UCSD-AML1 (cell line): Measurements from ENCODE around the gene SERPINE1.
A peak's percentile ranks its signal among the peaks of the same experiment; 100 is the strongest.
"Not testable (repeated sequence)": the region's sequence is repeated elsewhere in the genome, so short reads cannot be mapped to it uniquely, and the experiment has no call there.

ENCODE experiments used
- DNase-seq: peaks from one replicate; lab custom pipeline; 2025; ENCODE audit not compliant: unreplicated experiment; lab: John Stamatoyannopoulos, UW

SERPINE1 gene

DNA sequence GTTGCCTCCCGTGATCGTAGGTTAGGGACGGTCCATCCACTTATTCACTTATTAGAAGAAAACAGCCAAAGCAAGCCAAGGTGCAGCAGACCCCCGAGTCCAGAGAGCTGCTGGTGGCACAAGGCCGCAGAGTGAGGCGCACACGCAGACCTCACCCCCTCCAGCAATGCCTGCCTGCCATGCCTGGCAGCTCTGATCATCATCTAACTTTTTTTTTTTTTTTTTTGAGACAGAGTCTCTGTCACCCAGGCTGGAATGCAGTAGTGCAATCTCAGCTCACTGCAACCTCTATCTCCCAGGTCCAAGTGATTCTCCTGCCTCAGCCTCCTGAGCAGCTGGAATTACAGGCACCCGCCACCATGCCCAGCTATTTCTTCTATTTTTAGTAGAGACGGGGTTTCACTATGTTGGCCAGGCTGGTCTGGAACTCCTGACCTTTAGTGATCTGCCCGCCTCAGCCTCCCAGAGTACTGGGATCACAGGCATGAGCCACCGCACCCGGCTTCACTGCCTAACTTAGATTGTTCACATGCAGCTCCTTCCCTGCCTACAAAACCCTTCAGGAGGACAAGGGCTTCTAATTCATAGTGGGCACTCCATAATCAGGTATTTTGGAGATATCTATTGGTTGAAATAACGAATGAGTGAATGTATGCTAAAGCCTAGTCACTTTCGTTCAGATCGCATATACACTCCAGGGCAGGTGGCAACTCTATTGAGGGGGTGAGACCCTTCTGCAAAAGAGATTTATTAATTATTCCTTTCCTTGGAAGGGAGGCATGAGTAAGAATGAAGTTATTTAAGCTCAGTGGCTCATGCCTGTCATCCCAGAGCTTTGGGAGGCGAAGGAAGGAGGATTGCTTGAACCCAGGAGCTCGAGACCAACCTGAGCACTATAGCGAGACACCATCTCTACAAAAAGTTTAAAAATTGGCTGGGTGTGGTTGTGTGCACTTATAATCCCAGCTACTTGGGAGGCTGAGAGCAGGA lies 25.8 kb upstream of the SERPINE1 start:
- no peak for DNase-seq

DNA sequence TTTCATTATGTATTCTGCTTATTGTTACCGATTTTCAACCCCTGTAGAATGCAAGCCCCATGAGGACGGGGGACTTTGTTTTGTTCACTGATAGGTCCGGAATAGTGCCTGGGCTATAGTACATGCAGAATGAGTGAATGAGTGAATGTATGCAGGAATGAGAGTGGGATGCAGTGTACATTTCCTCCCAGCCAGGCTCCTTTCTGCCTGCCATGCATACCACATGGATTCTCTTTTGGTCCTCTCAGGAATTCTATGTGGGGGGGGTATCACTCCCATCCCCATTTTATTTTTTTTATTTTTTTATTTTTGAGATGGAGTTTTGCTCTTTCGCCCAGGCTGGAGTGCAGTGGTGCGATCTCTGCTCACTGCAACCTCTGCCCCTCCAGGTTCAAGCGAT lies 24.9 kb upstream of the SERPINE1 start:
- DNase-seq: no peak

DNA sequence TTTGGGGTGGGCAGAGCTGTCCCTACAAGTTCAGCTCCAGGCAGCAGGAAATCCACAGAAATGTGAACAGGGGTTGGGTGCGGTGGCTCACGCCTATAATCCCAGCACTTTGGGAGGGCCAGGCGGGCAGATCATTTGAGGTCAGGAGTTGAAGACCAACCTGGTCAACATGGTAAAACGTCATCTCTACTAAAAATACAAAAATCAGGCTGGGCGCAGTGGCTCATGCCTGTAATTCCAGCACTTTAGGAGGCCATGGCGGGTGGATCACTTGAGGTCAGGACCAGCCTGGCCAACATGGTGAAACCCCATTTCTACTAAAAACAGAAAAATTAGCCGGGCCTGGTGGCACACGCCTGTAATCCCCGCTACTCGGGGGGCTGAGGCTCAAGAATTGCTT lies 23.2 kb upstream of the SERPINE1 start:
- not testable (repeated sequence) for DNase-seq

DNA sequence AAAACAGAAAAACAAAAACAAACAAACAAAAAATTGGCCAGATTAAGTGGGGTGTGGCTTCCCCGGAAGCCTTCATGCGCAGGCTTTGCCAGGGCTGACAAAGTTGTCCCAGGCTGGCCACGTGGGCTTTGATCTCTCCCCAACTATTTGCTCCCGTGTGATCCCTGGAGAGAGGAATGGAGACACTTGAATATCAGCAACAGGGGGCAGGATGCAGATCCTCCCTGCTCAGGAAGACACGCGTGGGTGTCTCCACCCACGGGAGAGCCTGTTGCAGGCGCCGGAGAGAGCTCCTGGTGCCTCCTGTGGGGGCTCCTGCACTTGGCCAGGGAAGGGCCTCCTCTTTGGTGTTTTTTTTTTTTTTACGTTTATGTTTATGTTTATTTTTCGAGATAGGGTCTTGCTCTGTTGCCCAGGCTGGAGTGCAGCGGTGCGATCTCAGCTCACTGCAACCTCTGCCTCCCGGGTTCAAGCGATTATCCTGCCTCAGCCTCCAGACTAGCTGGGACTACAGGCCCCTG lies 22.7 kb upstream of the SERPINE1 start:
- no peak for DNase-seq

DNA sequence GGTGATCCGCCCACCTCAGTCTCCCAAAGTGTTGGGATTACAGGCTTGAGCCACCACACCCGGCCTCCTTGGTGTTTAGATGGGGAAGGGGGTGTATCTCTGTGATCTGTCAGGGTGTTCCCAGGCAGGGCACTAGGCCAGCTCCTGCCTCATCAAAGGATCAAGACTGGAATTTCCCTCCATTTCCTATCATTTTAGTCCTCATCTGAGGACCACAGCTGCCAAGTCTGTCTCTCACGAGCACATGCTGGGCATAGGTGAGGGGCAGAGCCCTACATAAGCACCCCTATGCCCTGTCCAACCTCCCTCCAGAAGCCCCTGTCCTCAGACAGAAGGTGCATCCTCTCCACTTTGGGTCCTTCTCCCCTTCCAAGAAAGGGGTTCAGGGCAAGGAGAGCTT lies 22.1 kb upstream of the SERPINE1 start:
- DNase-seq: no peak

DNA sequence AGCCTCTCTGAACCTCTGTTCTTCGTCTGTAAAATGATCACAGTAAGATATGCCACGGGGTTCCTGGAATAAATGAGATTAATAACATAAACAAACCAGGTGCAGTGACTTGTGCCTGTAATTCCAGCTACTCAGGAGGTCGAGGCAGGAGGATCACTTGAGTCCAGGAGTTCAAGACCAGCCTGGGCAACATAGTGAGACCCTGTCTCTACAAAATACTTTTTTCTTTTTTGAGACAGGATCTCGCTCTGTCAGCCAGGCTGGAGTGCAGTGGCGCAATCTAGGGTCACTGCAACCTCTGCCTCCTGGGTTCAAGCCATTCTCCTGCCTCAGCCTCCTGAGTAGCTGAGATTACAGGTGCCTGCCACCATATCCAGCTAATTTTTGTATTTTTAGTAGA lies 21.7 kb upstream of the SERPINE1 start:
- DNase-seq: not testable (repeated sequence)

DNA sequence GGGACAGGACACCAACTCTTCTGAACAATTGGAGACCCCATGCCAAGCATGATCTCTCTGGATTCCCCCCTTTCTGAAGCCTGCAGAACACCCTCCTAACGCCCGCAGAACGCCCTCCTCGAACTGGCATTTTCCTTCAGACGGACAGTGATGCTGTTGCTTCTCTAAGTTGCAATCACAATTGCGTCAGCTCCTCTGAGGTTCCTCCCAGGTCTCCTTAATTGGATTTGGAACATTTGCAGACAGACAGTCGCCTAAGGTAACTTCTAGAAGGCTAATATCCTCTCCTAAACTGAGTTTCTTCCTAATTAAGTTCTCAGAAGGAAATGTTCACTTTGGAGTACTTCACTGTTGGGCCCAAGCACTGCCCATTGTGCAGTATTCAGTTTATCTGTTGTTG lies 20.5 kb upstream of the SERPINE1 start:
- no peak for DNase-seq

DNA sequence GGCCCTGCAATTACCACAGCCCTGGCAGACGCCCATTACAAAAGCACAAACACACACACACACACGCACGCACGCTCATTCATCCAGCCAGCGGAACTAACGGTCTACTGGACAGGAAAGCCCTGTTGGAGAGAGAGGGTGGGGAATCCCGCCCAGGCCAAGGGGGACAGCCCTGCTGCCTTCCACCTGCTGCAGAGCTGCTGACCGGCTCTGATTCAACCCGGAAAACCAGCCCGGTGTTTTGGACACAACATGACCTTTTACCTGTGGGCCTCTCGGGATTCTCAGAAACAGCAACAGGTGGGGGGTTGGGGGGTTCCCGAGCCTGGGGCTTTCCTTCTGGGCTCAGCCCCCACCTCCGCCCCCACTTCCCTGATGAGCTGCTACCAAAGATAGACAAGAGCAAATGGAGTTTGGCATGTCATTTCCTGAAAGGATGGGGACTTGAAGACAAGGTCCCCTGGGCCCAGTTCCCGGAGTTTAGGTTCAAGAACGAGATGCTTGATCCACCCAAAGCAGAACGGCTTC lies 18.5 kb upstream of the SERPINE1 start:
- peak; percentile 11 for DNase-seq

DNA sequence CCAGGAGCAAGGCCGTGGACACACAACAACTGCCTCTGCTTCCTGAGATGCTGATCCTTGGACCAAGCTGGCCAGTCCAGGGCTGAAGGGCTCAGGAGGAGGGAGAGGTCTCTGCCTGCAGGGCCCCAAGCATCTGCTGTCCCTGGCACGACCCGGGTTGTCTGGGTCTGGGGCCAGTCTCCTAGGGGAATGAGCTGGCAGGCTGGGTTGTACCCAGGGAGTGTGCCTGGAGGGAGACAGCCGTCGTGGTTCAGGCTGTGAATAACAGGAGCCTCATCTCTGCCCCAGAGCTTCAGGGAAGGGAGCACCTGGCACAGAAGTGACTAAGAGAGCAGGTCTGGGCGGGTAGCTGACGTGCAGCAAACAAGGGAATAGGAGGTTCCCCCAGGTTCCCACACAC lies 17.9 kb upstream of the SERPINE1 start:
- no peak for DNase-seq

DNA sequence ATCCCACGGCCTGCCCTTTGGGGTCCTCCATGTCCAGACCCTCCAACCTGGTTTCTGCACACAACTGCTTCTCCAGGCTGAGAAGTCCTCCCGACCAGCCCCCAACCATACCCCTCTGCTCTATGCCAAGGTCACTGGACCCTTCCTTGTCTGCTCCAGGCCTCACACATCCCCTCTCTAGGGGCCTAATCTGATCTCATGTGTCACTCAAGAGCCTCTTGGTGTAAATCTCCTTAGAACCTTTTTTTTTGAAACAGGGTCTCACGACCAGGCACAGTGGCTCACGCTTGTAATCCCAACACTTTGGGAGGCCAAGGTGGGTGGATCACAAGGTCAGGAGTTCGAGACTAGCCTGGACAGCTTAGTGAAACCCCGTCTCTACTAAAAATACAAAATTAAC lies 17.5 kb upstream of the SERPINE1 start:
- DNase-seq: no peak

DNA sequence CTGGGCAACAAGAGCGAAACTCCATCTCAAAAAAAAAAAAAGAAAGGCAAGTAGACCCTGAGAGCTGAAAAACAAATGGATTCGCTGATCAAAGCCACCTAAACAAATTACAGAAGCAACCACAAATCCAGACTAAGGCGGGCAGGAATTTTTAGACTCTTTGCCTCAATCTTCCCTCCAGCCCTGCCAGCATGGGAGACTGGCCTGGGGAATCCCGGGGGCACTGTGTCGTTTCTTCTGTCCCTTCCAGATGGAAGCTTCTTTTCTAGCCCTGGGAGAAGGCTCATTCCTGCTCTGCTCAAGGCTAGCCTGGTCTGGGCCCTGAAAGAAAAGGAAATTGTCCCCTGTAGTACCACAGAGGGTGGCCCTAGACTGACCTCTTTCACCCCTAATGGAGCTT lies 15.6 kb upstream of the SERPINE1 start:
- DNase-seq: no peak

DNA sequence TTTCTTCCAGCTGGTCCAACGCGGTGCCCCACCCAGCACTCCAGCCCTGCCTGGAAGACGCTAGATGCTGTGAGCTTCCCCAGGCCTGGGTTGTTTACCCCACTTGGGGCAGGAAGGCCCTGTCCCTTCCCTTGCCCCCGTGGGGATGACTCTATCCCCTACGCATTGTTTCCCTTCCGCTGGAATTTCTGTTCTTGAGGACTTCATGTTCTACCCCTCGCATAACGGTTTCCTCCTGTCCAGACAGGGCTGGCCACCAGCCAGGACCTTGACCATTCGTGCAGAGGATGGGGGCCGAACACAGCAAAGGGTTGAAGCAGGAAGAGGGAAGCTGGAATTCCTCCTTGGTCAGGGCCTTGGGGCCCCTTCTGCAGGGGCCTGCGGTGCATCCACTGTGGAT lies 14.7 kb upstream of the SERPINE1 start:
- DNase-seq: no peak

DNA sequence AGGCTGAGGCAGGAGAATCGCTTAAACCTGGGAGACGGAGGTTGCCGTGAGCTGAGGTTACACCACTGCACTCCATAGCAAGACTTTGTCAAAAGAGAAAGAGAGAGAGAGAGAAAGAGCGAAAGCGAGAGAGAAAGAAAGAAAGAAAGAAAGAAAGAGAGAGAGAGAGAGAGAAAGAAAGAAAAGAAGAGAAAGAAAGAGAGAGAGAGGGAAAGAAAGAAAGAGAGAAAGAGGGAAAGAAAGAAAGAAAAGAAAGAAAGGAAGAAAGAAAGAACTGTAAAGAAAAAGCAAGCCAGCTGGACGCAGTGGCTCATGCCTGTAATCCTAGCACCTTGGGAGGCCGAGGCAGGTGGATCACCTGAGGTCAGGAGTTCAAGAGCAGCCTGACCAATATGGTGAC lies 13.8 kb upstream of the SERPINE1 start:
- DNase-seq: not testable (repeated sequence)

DNA sequence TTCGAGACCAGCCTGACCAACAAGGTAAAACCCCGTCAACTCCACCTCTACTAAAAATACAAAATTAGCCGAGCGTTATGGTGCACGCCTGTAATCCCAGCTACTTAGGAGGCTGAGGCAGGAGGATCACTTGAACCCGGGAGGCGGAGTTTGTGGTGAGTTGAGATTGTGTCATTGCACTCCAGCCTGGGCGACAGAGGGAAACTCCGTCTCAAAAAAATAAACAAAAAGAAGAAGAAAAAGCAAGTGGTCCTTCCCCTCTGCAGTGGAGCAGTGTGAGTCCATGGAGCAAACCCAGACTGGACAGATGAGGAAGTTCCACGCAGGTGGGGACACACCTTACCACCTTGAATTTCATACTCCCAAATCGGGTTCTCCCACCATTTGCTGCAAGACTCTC lies 13.1 kb upstream of the SERPINE1 start:
- DNase-seq: no peak

DNA sequence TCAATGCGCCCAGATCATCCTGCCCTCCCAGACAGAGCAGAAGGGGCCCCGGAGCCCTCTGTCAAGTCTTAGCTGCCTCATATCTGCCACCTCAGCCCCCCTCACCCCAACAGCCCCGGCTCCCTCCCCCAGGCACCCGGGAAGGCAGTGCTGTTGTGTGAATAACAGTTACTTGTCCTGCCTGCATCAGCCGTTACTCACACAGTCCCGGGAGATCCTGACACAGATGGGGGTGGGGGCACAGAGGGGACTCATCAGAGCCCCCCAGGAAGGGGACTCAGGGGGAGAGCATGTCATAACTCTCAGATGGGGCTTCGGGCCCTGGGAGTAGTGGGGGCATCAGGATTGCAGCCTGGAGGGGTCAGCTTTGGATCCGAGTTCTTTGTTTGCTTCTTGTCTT lies 12.4 kb upstream of the SERPINE1 start:
- no peak for DNase-seq

DNA sequence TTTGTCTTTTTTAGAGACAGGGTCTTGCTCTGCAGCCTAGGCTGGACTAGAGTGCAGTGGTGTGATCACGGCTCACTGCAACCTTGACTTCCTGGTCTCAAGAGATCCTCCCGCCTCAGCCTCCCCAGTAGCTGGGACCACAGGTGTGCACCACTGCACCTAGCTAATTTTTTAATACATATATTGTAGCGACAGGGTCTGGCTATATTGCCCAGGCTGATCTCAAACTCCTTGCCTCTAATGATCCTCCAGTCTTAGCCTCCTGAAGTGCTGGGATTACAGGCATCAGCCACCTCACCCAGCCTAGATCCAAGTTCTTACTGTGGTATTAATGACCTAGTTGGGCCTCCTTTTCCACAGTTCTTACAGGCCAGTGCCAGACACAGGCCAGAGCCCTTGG lies 11.7 kb upstream of the SERPINE1 start:
- DNase-seq: no peak

DNA sequence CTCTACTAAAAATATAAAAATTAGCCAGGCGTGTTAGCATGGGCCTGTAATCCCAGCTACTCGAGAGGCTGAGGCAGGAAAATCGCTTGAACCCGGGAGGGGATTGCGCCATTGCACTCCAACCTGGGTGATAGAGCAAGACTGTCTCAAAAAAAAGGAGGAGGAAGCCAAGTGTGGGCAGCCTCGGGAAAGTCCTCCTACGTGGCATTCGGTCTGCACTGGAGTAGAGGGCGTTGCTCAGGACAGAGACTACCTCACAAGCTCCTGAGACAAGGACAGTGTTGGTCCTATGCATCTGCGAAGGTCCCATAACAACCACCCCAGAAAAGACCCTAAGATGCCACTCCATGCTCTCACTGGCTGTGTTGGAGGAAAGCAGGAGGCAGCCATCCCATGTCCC lies 10.0 kb upstream of the SERPINE1 start:
- DNase-seq: no peak

DNA sequence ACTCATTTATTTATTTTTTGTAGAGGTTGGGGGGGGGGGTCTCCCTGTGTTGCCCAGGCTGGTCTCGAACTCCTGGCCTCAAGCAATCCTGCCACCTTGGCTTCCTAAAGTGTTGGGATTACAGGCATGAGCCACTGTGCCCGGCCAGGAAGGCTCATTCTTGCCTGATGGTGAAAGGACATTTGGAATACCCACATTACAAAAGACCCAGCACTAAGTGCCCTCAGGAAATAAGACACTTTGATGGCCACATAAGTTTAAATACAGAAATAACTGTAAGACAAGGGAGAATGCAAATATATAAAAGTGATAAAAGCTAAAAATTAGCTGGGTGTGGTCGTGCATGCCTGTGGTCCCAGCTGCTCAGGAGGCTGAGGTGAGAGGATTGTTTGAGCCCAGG lies 8.0 kb upstream of the SERPINE1 start:
- no peak for DNase-seq

DNA sequence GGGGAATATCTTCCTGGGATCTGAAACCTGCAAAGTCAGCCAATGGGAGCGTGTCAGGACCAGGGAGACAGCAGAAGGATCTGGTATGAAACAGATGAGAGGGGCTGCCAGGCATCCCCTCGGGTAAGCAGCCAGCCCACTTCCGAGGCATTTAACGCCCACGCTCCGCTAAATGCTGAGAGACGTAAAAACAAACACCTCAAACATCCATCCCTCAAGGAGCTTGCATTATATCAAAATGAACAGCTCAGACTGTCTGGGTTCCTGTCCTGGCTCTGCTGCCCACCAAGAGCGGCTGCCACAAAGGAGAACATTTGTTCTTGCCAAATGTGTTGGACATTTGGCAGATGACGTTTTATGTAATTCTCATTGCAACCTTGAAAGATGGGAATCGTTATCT lies 7.0 kb upstream of the SERPINE1 start:
- no peak for DNase-seq

DNA sequence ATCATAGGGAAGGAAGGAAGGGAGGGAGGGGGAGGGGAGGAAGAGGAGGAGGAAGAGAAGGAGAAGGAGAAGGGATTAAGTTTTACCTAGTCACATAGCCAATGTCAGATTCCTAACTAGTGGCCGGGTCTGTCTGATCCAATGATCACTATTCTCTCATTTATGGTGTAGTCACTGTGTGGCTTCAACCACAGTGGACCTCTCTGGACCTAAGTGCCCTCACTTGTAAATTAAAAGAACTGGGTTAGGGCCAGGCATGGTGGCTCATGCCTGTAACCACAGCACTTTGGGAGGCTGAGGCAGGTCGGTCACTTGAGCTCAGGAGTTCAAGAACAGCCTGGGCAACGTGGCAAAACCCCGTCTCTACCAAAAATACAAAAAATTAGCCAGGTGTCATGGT lies 6.6 kb upstream of the SERPINE1 start:
- DNase-seq: no peak

DNA sequence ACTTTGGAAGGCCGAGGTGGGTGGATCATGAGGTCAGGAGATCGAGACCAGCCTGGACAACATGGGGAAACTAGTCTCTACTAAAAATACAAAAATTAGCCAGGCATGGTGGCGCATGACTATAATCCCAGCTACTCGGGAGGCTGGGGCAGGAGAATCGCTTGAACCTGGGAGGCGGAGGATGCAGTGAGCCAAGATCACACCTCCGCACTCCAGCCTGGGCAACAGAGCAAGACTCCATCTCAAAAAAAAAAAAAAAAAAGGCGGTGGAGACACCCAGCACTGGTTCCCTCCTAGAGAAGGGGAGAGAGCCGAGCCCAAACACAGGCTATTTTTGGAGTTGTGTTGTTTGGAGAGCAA lies 5.3 kb upstream of the SERPINE1 start:
- DNase-seq: not testable (repeated sequence)
